H9 (cell line): ENCODE results near the gene CFAP97D1. TPM values are rescaled to one million over a fixed set of nuclear protein-coding genes. Genes with fewer than 3 reads are reported as not detected.

Experiments used
- DNase-seq: peaks from one replicate; pipeline ENCODE4 v3.0.0-alpha.2; 2017
- H2AFZ ChIP-seq: one replicate; pipeline ENCODE4 v1.6.1; 2013; ENCODE audit warnings: mild to moderate bottlenecking, low read length, control low read depth, moderate library complexity
- H2AK5ac ChIP-seq: 2 replicates; pipeline ENCODE4 v1.6.1; 2013; ENCODE audit warnings: low read length, control low read depth, mixed read lengths; ENCODE audit not compliant: insufficient read length
- H2BK120ac ChIP-seq: one replicate; pipeline ENCODE4 v1.6.1; 2013; ENCODE audit warnings: low read depth, mild to moderate bottlenecking, low read length, control low read depth, inconsistent platforms; ENCODE audit not compliant: poor library complexity, severe bottlenecking
- H2BK12ac ChIP-seq: 2 replicates; pipeline ENCODE4 v1.6.1; 2013; ENCODE audit warnings: low read length, control low read depth, mixed read lengths, low read depth; ENCODE audit not compliant: insufficient read length
- H2BK15ac ChIP-seq: 2 replicates; pipeline ENCODE4 v1.6.1; 2013; ENCODE audit warnings: low read depth, low read length, control low read depth
- H2BK20ac ChIP-seq: one replicate; pipeline ENCODE4 v1.6.1; 2013; ENCODE audit warnings: low read depth, mild to moderate bottlenecking, low read length, control low read depth, inconsistent platforms; ENCODE audit not compliant: poor library complexity, severe bottlenecking
- H2BK5ac ChIP-seq: 2 replicates; pipeline ENCODE4 v1.6.1; 2013; ENCODE audit warnings: low read length, control low read depth, mixed read lengths; ENCODE audit not compliant: insufficient read length
- H3K14ac ChIP-seq: 2 replicates; pipeline ENCODE4 v1.6.1; 2013; ENCODE audit warnings: low read length, control low read depth; ENCODE audit not compliant: insufficient read depth
- H3K18ac ChIP-seq: 2 replicates; pipeline ENCODE4 v1.6.1; 2013; ENCODE audit warnings: low read depth, mild to moderate bottlenecking, mixed read lengths, low read length, control low read depth; ENCODE audit not compliant: insufficient read length
- H3K23ac ChIP-seq: 2 replicates; pipeline ENCODE4 v1.6.1; 2013; ENCODE audit warnings: low read length, control low read depth, mixed read lengths, low read depth; ENCODE audit not compliant: insufficient read length
- H3K23me2 ChIP-seq: 2 replicates; pipeline ENCODE4 v1.6.1; 2013; ENCODE audit warnings: low read depth, mild to moderate bottlenecking, mixed read lengths, low read length, control low read depth; ENCODE audit not compliant: insufficient read length, poor library complexity, severe bottlenecking
- H3K27ac ChIP-seq: 2 replicates; pipeline ENCODE4 v1.5.1; 2013; ENCODE audit warnings: low read length, control low read depth, mixed read lengths, low read depth; ENCODE audit not compliant: insufficient read length
- H3K27me3 ChIP-seq: 2 replicates; pipeline ENCODE4 v1.6.1; 2013; ENCODE audit warnings: low read length, control low read depth, inconsistent platforms; ENCODE audit not compliant: insufficient read depth
- H3K4ac ChIP-seq: 2 replicates; pipeline ENCODE4 v1.6.1; 2013; ENCODE audit warnings: low read depth, mild to moderate bottlenecking, control low read depth, inconsistent platforms, low read length, moderate library complexity
- H3K4me1 ChIP-seq: 2 replicates; pipeline ENCODE4 v1.6.1; 2013; ENCODE audit warnings: low read length, control low read depth, inconsistent platforms; ENCODE audit not compliant: insufficient read depth
- H3K4me2 ChIP-seq: 2 replicates; pipeline ENCODE4 v1.6.1; 2013; ENCODE audit warnings: low read length, control low read depth, mixed read lengths; ENCODE audit not compliant: insufficient read length, insufficient read depth
- H3K56ac ChIP-seq: 2 replicates; pipeline ENCODE4 v1.6.1; 2013; ENCODE audit warnings: low read depth, mild to moderate bottlenecking, mixed read lengths, low read length, control low read depth; ENCODE audit not compliant: insufficient read length
- H3K79me1 ChIP-seq: 2 replicates; pipeline ENCODE4 v1.6.1; 2013; ENCODE audit warnings: low read depth, mild to moderate bottlenecking, moderate library complexity, low read length, control low read depth, inconsistent platforms; ENCODE audit not compliant: insufficient read depth, poor library complexity, severe bottlenecking
- H3K79me2 ChIP-seq: 2 replicates; pipeline ENCODE4 v1.6.1; 2013; ENCODE audit warnings: low read length, control low read depth, inconsistent platforms; ENCODE audit not compliant: insufficient read depth
- H3K9ac ChIP-seq: 2 replicates; pipeline ENCODE4 v1.6.1; 2013; ENCODE audit warnings: low read length, control low read depth, mixed read lengths; ENCODE audit not compliant: insufficient read length; ENCODE audit errors: extremely low read depth
- H3K9me3 ChIP-seq: one replicate; pipeline ENCODE4 v1.6.1; 2013; ENCODE audit warnings: low read depth, low read length, inconsistent platforms; ENCODE audit not compliant: control insufficient read depth
- H3T11ph ChIP-seq: one replicate; pipeline ENCODE4 v1.6.1; 2013; ENCODE audit warnings: mild to moderate bottlenecking, low read length, control low read depth, inconsistent platforms
- H4K20me1 ChIP-seq: one replicate; pipeline ENCODE4 v1.6.1; 2013; ENCODE audit not compliant: control insufficient read depth, insufficient read length, insufficient read depth
- H4K5ac ChIP-seq: 2 replicates; pipeline ENCODE4 v1.6.1; 2013; ENCODE audit warnings: low read depth, mild to moderate bottlenecking, mixed read lengths, low read length, control low read depth; ENCODE audit not compliant: insufficient read length
- H4K8ac ChIP-seq: replicated peaks from 2 replicates; pipeline ENCODE4 v1.6.1; 2013; ENCODE audit warnings: low read length, control low read depth, mixed read lengths, low read depth; ENCODE audit not compliant: insufficient read length
- H4K91ac ChIP-seq: 2 replicates; pipeline ENCODE4 v1.6.1; 2013; ENCODE audit warnings: low read depth, mild to moderate bottlenecking, moderate library complexity, mixed read lengths, low read length, control low read depth; ENCODE audit not compliant: insufficient read length
- H3K27ac Mint-ChIP-seq, 3 experiments: 2 replicates in 2 of 3; 3 replicates in 1 of 3; pipeline ENCODE4 v1.8.0; 2020 to 2021; ENCODE audit warnings: mixed read lengths in 3 of 3, mild to moderate bottlenecking in 1 of 3, moderate library complexity in 1 of 3
- H3K27me3 Mint-ChIP-seq: 2 replicates; pipeline ENCODE4 v1.8.0; 2021; ENCODE audit warnings: low read depth, mild to moderate bottlenecking, moderate library complexity, mixed read lengths
- H3K36me3 Mint-ChIP-seq, 3 experiments: 2 replicates in 2 of 3; 3 replicates in 1 of 3; pipeline ENCODE4 v1.8.0; 2020 to 2021; ENCODE audit warnings: low read depth in 3 of 3, mixed read lengths in 3 of 3; ENCODE audit not compliant: insufficient read depth in 1 of 3
- H3K4me1 Mint-ChIP-seq, 2 experiments: 2 replicates each; pipeline ENCODE4 v1.8.0; 2020; ENCODE audit warnings: mixed read lengths in 2 of 2
- H3K4me3 Mint-ChIP-seq, 2 experiments: 2 replicates in 1 of 2; 3 replicates in 1 of 2; pipeline ENCODE4 v1.8.0; 2020 to 2021; ENCODE audit warnings: mild to moderate bottlenecking in 2 of 2, mixed read lengths in 2 of 2, moderate library complexity in 1 of 2
- H3K9me3 Mint-ChIP-seq, 2 experiments: 2 replicates in 1 of 2; 3 replicates in 1 of 2; pipeline ENCODE4 v1.8.0; 2020; ENCODE audit warnings: mild to moderate bottlenecking in 2 of 2, mixed read lengths in 2 of 2, moderate library complexity in 1 of 2
- WGBS: extraction: QIAGEN DNeasy Blood & Tissue Kit; methylation state at CpG from one replicate; pipeline ENCODE4 v1.1.7; 2013; ENCODE audit warnings: missing lambda C conversion rate, low lambda C conversion rate, mixed read lengths; ENCODE audit not compliant: insufficient read length; ENCODE audit errors: extremely low coverage; 5-methylcytosine and 5-hydroxymethylcytosine counted together
- total RNA-seq: library from RNA; stranded (reverse); gene quantifications from 2 replicates; pipeline ENCODE4 v1.2.1, GENCODE V29; 2021
- TF ChIP-seq, protein P1 (sequence below): fragments of 200-600 bp; sonication (generic); conservative IDR thresholded peaks from 3 replicates; pipeline ENCODE4 v1.8.0; 2021; ENCODE audit warnings: antibody characterized with exemption, mild to moderate bottlenecking

The CFAP97D1 gene
- total RNA-seq, 1 experiment from 2014 or later, result not detected

DNA sequence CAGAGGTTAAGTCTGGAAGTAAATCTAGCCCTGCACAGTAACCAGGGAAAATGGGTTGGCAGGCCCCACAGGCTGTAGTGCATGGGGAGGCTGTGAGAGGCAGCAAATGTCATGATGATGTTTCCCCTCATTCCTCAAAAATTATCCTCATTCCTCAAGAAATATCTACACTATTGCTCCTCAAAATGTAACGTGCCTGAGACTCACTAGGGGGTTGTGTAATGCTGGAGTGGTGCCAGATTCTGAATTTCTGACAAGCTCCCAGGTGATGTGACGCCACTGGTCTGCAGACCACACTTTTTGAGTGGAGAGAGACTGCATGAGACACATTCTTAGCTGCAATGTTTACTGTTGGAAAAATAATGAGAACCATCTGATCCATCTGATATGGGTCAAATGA, 53.9 kb downstream of the CFAP97D1 start:
- H3K9ac ChIP-seq, result no peak overlapping the region
- peaks cover 16 to 23% of the 10 kb centered on the region in 2 experiments for H3K4me1 Mint-ChIP-seq
- H3K27ac Mint-ChIP-seq, result no peak overlapping the region
- H3K14ac ChIP-seq, result no peak overlapping the region
- peak overlapping the region; percentile 37 for H3K4me2 ChIP-seq
- H3K4ac ChIP-seq, result no peak overlapping the region
- TF ChIP-seq, protein P1, sequence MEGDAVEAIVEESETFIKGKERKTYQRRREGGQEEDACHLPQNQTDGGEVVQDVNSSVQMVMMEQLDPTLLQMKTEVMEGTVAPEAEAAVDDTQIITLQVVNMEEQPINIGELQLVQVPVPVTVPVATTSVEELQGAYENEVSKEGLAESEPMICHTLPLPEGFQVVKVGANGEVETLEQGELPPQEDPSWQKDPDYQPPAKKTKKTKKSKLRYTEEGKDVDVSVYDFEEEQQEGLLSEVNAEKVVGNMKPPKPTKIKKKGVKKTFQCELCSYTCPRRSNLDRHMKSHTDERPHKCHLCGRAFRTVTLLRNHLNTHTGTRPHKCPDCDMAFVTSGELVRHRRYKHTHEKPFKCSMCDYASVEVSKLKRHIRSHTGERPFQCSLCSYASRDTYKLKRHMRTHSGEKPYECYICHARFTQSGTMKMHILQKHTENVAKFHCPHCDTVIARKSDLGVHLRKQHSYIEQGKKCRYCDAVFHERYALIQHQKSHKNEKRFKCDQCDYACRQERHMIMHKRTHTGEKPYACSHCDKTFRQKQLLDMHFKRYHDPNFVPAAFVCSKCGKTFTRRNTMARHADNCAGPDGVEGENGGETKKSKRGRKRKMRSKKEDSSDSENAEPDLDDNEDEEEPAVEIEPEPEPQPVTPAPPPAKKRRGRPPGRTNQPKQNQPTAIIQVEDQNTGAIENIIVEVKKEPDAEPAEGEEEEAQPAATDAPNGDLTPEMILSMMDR, result no peak
- peaks cover 6% of the 10 kb centered on the region; the same call in 1 of the 2 replicates for H3K27me3 ChIP-seq
- H3K9me3 ChIP-seq, result no peaks in the 10 kb centered on the region
- H3K27me3 Mint-ChIP-seq, result peaks cover 48% of the 10 kb centered on the region
- peaks cover 11 to 14% of the 10 kb centered on the region in 2 experiments for H3K9me3 Mint-ChIP-seq
- H3K79me2 ChIP-seq, result no peaks in the 10 kb centered on the region
- H3T11ph ChIP-seq, result no peak overlapping the region
- peaks cover 8 to 24% (median 8%) of the 10 kb centered on the region in 3 experiments for H3K36me3 Mint-ChIP-seq
- no CpG with 5 or more reads among the region's 2 CpGs for WGBS
- H2BK5ac ChIP-seq, result no peak overlapping the region
- peaks cover 4% of the 10 kb centered on the region for H3K23me2 ChIP-seq
- H3K4me1 ChIP-seq, result no peaks in the 10 kb centered on the region
- no peak overlapping the region for H2BK20ac ChIP-seq
- no peak for DNase-seq
- no peak overlapping the region for H2AFZ ChIP-seq
- no peaks in the 10 kb centered on the region for H4K20me1 ChIP-seq
- no peak overlapping the region for H2AK5ac ChIP-seq
- H3K27ac ChIP-seq, result no peak overlapping the region
- no peak overlapping the region for H4K8ac ChIP-seq
- no peak overlapping the region for H3K56ac ChIP-seq
- H3K23ac ChIP-seq, result no peak overlapping the region
- no peaks in the 10 kb centered on the region for H3K79me1 ChIP-seq
- no peak overlapping the region for H4K5ac ChIP-seq
- no peak overlapping the region for H2BK12ac ChIP-seq
- no peak overlapping the region for H4K91ac ChIP-seq
- H3K4me3 Mint-ChIP-seq, result peak overlapping the region; percentile 79 to 91
- H2BK15ac ChIP-seq, result no peak overlapping the region
- H3K18ac ChIP-seq, result no peak overlapping the region
- no peak overlapping the region for H2BK120ac ChIP-seq

Other genes with a start within 250 kb of the CFAP97D1 start
- 74.4 and 78.4 TPM in 2 replicates for gene ETV4, start 234.1 kb upstream of the CFAP97D1 start, total RNA-seq
- not detected in 2 replicates for gene MEOX1, start 118.5 kb upstream of the CFAP97D1 start, total RNA-seq
- not detected in 2 replicates for gene SOST, start 21.6 kb upstream of the CFAP97D1 start, total RNA-seq
- gene DUSP3, start 1.5 kb upstream of the CFAP97D1 start, total RNA-seq, result 16.9 and 17.6 TPM in 2 replicates
- gene MPP3, start 52.7 kb downstream of the CFAP97D1 start, total RNA-seq, result 5.7 and 6.9 TPM in 2 replicates
- not detected in 2 replicates for gene CD300LG, start 66.7 kb downstream of the CFAP97D1 start, total RNA-seq
- 16.3 and 17.9 TPM in 2 replicates for gene MPP2, start 127.1 kb downstream of the CFAP97D1 start, total RNA-seq
- 0.59 TPM in 1 of 2 replicates, not detected in the other for gene PPY, start 162.0 kb downstream of the CFAP97D1 start, total RNA-seq
- gene PYY, start 173.5 kb downstream of the CFAP97D1 start, total RNA-seq, result 1.7 and 2.0 TPM in 2 replicates
- gene NAGS, start 224.2 kb downstream of the CFAP97D1 start, total RNA-seq, result 3.7 and 4.1 TPM in 2 replicates
- 18.6 and 21.1 TPM in 2 replicates for gene TMEM101, start 234.5 kb downstream of the CFAP97D1 start, total RNA-seq